22Rv1 (cell line): Measurements from ENCODE around the gene PLPP7.
"Not testable (repeated sequence)": the region's sequence is repeated elsewhere in the genome, so short reads cannot be mapped to it uniquely, and the experiment has no call there.

Experiments
- ZFX ChIP-seq: fragments of 450-650 bp; IDR thresholded peaks from 2 replicates; pipeline ENCODE4 v1.6.1; 2017; ENCODE audit warnings: antibody characterized with exemption, borderline replicate concordance
- TF ChIP-seq, protein P1 (sequence below): fragments of 450-650 bp; IDR thresholded peaks from 2 replicates; pipeline ENCODE4 v1.5.1; 2017; ENCODE audit warnings: mild to moderate bottlenecking

DNA sequence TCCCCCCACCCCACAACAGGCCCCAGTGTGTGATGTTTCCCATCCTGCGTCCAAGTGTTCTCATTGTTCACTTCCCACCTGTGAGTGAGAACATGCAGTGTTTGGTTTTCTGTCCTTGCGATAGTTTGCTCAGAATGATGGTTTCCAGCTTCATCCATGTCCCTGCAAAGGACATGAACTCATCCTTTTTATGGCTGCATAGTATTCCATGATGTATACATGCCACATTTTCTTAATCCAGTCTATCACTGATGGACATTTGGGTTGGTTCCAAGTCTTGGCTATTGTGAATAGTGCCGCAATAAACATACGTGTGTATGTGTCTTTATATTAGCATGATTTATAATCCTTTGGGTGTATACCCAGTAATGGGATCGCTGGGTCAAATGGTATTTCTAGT is 49.7 kb downstream of the PLPP7 start:
- TF ChIP-seq, protein P1, sequence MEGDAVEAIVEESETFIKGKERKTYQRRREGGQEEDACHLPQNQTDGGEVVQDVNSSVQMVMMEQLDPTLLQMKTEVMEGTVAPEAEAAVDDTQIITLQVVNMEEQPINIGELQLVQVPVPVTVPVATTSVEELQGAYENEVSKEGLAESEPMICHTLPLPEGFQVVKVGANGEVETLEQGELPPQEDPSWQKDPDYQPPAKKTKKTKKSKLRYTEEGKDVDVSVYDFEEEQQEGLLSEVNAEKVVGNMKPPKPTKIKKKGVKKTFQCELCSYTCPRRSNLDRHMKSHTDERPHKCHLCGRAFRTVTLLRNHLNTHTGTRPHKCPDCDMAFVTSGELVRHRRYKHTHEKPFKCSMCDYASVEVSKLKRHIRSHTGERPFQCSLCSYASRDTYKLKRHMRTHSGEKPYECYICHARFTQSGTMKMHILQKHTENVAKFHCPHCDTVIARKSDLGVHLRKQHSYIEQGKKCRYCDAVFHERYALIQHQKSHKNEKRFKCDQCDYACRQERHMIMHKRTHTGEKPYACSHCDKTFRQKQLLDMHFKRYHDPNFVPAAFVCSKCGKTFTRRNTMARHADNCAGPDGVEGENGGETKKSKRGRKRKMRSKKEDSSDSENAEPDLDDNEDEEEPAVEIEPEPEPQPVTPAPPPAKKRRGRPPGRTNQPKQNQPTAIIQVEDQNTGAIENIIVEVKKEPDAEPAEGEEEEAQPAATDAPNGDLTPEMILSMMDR = not testable (repeated sequence)
- TF ChIP-seq ZFX = not testable (repeated sequence)
